HT-29 (cell line): ENCODE data around the gene SGCD. TPM values are rescaled to one million over a fixed set of nuclear protein-coding genes. Genes with fewer than 3 reads are reported as not detected.

Experiments
- DNase-seq: peaks from one replicate; pipeline ENCODE4 v3.0.0-alpha.2; 2015; ENCODE audit warnings: low spot score
- total RNA-seq: library from RNA; depleted of rRNA; stranded (reverse); fragments of >200 nt; shearing (Covaris generic); gene quantifications from 2 replicates; pipeline ENCODE4 v1.2.3, GENCODE V29; 2014

The SGCD gene
- total RNA-seq, 1 experiment from 2014 or later, result not detected

DNA sequence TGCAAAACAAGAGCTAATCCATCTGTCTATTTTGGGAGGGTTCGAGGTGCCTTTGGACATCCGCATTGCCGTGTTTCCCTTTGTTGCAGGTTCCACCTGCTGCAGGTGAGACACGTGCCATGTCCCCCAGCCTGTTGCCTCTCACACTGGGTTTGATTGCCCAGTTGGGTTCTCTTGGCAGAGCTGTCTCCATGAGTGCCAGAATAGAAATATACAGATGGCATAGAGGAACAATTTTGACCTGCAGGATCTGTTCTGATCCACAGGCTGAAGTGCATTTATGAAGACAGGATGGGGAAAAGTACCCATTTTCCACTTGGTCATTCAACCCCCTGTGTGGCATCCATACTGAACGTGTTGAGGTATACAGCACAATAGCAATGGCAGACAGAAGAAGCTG is 178.1 kb downstream of the SGCD start:
- DNase-seq, result no peak

DNA sequence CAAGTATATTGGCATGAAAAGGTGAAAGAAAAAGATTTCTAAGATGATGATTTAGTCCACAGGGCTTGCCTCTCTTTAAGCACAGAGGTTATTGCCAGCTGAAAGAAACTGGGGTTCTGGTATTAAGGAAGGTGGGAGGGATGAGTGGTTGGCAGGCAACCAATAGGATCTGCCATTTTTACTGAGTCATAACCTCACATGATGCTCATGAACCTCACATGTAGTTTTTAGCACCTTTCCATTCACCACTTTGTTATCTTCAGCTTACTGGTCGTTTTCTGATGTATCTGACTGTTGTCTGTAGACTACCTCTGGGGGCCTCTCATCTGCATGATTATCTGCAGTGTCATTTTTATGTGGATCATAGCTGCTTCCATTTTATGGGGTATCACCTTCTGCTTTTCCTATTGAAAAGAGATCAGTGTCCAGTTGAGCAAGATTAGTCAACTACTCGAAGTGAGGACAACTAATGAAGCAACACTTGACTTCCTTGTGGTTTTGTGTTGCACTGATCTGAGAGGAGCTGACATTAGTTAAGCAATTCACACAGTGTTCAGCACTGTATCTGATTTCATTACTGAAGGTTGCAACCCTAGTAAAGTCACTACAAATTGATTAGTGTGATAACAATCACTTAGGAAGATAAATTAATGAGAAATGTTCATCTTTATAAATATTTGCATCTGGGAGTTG is 186.3 kb downstream of the SGCD start:
- DNase-seq, result no peak

DNA sequence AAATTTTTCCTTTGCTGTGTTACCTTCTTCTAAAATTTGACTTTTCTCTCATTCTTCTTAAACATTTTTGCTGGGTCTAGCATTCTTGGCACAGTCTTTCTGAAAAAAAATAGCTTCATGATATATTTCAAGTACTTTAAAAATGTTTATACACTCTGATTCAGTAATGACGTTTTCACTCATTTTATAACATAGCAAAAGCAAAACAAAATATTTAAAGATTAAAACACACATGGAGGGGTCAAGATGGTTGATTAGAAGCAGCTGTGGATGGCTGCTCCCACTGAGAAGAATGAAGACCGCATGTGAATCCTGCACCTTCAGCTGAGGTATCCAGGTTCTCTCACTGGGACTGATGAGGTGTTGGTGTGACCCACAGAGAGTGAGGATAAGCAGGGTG is 188.2 kb downstream of the SGCD start:
- no peak for DNase-seq

DNA sequence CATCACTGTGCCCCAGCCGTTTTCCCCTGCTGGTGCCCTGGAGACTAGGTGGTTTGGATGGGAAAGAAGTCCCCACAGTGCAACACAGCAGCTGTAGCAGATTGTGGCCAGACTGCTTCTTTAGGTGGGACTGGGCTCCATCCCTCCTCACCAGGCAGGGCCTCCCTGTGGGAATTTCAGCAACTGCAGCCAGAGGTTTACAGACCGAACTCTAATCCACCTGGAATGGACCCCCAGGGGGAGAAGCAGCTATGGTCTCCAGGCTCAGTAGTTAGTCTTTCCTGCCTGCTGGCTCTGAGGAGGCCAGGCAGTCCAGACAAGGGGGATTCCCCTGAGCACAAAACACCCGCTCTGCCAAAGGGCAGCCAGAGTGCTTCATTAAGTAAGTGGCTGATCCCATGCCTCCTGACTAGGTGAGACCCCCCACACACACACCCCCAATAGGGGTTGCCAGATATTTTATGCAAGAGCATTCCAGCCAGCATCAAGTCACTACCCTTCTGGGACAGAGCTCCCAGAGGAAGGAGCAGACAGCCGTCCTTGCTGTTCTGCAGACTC is 188.9 kb downstream of the SGCD start:
- DNase-seq, result no peak

DNA sequence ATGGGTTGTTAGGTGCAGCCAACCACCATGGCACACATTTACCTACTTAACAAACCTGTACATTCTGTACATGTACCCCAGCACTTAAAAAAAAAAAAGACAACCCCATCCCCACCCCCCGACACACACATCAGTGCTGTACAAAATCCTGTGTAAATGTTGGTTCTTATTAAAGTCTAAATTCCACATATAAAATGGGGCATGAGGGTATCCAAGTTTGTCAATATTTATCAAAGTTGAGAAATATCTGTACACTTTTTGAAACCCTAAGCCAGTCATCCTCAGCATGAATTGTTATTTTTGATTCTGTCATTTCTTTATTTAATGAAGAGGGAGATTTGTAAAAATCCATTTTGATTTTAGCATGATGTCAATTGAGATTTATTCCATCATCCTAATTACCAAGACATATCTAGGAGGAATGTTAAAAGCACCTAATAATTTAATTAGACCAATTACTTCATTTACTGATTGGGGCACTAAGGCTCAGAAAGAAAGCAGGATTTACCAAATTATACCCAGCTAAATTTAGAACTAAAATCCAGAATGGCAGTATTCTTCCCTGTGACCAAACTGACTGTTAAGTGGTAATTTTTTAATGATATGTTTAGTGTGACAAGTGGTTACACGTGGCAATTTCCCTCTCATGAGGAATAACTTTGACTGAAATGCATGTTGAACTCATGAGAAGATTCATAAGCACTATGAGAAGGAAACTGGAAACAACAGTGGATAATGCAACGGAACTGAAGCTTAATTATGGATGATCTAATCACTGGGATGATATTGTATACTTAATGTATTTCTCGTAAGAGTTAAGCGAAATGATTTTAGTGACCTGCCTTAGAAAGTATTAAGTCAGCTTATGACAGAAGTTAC is 195.9 kb downstream of the SGCD start:
- no peak for DNase-seq

DNA sequence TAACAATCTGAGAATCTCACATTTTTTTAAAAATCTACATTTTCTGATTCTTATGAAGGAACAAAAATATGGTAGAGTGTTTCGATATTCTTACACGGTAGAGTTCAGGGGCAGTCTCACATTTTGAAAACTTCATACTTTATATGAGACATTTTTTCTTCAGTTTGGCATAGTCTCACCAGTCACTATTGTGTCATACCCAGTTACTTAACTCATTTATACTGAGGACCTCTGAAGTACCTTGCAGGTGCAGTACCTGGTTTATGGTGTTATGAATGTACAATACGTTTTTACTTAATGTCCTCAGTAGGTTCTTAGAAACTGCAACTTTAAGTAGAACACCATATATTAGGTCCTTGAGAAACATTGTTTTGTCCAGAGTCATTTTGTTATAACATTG is 196.6 kb downstream of the SGCD start:
- no peak for DNase-seq

DNA sequence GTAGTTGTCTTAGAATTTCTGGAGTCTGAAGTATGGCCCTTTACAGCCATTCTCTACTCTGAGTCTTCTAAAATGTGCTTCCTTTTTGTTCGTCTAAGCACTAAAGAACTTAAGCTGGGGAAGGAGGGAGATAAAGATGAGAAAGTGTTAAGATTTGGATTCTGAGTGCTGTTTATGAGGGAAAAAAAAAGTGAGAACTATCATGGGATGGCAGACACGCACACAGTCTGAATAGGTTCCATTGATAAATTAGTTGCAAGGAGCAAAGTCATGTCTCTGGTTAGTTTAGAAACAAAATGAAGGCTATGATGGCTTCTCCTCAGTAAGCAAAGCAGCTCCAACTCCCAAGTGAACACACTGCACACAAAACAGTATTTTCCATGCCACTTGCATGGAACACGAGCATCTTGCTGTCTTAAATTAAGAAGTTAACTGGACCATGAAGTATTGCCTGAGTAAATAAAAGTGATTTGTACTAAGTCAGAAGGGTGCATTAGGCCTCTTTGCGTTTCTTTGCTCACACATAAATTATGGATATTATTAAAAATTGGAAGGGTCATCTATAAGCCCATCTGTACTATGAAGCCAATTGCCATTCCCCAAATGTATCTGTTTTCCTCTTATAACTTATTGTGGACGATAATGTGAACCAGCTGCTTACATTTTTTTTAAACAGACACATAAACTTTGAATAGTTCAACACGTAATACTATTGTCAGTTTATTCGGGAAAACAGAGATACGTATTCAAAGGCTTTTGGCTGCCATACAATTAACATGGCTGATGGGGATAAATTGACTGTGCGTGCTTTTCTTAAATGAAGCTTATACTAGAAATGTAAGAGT is 199.3 kb downstream of the SGCD start:
- no peak for DNase-seq

DNA sequence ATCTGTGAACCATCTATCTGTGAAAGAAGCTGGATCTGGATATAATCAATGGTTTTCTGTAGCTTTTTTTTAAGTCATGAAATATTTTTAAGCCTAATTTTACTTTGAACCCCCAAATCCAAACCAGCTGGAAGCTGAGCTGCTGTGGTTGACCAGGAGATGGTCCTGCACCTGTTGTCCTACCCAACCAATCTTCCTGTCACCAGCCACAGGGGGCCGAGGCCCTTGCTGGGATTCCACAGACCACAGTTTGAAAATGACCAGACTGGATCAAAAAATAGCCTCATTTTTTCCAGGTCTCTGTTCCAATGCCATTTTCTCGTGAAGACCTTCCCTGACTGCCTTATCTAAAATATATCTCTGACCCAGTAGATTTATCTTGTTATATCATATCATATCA is 200.6 kb downstream of the SGCD start:
- DNase-seq, result no peak

DNA sequence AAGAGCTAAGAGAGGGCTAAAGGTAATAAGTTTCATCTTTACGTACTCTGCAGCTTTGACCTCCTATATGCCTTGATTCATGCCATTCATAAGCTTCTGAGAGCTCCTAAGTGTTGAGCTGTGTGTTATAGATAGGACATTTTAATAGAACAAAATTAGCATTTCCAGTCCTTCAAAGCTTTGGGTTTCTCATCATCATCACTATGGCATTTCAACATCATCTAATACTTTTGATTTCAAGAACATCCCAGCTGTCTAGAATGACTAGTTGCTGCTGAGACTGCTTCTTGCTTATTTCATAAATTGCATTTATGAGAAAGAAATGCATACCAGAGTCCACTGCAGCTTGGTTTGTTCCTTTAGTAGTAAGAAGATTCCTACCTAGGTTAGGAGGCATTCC is 201.7 kb downstream of the SGCD start:
- no peak for DNase-seq

DNA sequence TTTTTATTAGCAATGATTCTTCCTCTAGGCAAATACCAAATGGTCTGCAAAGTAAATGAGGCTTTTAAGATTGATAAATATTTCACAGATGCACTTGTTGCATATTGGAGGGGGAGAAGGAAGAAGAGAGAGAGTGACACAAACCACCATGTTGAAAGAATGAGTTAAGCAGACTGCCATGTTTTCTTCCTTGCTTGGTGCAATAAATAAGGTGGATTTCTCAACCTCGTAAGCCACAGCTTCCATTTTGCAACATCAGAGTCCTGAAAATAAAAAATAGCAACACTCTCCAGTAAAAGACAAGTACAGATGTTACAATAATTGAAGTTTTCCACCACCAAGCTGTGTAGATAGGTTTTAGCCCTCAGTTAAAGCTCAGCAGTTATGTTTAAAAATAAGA is 202.9 kb downstream of the SGCD start:
- DNase-seq, result no peak

DNA sequence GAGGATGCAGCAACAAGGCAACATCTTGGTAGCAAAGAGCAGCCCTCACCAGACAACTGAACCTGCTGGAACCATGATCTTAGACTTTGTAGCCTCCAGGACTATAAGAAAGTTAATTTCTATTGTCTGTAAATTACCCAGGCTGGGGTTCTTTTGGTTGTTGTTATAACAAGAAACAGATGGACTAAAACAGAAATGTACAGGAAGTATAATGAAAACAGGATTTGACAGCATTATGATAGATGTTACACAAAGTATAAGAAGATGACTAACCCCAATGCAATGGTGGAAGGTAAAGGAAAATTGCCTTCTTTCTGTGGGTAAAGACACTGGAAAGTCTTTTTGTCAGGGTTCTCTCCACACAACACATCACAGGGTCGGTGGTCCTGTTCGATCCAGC is 204.2 kb downstream of the SGCD start:
- no peak for DNase-seq

DNA sequence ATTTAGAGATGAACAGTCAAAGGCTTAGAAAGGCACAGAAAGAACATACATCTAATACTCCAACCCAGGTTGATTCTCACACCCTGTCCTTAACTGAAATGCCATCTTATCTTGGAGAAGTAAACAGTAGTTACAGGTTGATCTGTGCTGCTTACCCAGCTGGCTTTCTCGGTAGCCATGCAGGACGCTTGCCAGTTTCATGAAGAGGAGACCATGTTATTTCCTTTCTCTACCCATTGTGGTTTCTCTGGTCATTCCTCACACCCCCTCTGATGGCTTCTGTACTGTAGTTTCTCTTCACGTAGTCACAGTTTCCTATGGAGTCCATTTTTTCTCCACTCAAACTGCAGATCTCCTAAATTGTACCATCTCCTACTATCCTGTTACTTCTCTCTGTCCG is 206.0 kb downstream of the SGCD start:
- DNase-seq, result no peak

DNA sequence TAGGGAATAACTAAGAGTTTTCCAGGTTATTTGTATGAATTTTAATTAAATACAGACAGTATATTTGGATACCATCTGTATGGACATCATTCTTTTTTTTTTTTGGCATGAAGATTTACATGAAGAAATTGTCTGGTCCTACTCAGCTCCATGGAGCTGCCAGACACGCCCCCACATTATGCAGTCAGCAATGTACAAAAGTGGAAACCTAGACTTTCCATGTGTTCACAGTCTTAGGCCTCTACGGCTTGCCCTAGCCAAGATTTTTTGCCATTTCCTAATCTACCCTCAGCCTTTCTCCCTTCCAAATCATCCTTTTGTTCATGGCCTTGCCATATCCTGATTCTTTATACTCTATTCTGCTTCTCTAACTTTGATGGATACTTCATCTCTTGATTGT is 207.1 kb downstream of the SGCD start:
- no peak for DNase-seq

DNA sequence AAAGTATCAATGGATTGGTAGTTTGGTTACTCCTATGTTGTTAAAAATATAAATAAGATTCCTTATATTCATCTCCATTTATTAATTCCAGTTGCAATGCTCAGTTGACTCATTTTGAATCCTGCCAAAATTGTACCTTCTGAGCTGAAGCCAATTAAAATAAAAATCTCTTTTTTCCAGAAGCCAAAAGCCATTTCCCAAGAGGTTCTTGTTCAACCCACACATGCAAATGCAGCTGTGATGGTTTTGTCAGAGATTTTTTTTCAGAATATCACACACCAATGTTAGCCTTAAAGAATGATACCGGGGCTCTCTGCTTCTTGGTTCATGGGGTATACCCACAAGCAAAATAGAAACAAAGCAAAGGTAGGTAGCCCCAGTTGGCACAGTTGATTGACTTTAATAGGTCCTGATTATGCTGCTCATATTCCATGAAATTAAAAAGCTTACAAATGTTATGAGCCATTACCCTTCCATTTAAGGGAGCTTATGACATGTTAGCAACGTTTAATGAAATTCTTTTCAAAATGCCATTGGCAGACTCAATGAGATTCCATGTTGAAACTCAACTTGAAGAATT is 208.0 kb downstream of the SGCD start:
- DNase-seq, result no peak

DNA sequence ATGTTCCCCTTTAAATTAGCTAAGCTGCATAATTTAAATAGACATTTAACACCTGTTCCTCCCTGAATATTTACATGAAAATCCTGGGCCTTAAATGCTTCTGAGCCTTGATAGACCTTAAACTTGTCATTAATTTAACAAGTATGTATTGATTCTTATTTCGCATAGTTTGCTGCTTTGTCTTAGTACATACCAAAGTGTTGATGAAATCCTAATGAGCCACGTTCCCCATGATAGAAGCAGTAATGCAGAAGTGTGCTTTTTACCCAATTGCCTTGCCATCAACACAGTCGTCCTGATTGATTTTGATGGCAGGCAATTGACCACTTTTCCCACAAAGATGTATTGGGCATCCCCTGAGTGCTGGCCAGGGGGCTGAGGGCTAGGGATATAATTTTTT is 213.5 kb downstream of the SGCD start:
- DNase-seq, result no peak

DNA sequence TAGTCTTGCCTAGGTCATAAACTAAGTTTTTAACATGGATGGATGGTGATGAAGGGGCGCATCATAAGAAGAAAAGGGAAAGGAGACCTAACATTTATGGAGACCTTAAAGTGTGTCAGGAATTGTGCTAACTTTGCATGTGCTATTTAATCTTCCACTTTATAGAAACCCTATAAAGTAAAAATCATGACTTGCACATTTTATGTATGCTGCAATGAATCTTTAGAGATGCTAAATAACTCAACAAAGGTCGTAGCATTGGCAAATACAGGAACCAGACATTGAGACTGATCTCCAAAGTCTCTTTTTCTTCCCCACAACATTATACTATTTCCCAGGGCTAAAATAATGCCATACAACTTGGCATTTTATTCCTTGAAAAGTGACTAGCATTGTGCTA is 214.6 kb downstream of the SGCD start:
- no peak for DNase-seq

DNA sequence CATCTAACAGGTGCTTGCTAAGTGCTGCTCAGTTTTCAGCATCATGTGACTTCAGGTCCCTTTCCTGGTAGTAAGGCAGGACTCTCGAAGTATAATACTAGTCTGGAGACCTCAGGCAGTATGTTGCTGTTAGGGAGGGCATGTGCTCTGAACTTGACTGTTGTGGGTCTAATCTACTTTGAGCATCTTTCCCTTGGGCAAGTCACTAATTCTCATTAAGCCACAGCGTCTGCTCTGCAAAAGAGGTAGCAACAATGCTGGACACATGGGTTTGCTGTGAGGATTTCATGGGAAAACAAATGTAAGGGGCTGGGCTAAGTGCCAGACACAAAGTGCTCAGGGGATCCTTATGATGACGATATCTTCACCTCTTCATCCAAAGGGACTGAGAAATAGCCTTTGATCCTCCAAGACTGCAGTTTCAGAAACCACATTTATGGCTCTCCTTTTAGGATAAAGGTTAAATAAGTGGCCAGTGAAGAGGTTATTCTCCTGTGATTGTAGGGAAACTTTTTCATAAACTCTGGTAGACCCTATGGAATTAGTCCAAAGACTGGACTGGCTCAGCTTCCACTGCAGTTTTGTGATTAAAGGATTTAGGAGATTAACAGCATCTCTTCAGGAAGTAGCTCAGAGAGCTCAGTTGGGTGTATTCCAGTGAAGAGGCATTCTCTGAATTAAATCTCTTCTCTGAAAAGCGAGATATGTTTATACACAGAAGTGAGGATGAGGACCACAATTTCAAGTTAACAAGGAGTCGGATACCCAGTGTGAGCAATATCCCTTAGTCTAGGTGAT is 216.6 kb downstream of the SGCD start:
- DNase-seq, result no peak

DNA sequence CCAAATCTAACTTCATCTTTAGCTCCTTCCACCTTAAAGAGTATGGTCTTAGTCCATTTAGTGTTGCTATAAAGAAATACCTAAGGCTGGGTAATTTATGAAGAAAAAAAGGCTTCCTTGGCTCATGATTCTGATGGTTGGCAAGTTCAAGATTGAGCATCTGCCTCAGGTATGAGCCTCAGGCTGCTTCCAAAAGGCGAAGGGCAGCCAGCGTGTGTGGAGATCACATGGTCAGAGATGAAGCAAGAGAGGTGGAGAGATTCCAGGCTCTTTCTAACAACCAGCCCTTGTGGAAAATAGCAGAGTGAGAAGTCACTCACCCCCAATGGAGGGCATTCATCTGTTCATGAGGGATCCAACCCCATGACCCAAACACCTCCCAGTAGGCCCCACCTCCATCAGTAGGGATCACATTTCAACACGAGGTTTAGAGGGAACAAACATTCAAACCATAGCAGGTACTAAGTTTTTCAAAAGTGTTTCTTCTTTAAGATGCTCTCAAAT is 225.9 kb downstream of the SGCD start:
- no peak for DNase-seq

DNA sequence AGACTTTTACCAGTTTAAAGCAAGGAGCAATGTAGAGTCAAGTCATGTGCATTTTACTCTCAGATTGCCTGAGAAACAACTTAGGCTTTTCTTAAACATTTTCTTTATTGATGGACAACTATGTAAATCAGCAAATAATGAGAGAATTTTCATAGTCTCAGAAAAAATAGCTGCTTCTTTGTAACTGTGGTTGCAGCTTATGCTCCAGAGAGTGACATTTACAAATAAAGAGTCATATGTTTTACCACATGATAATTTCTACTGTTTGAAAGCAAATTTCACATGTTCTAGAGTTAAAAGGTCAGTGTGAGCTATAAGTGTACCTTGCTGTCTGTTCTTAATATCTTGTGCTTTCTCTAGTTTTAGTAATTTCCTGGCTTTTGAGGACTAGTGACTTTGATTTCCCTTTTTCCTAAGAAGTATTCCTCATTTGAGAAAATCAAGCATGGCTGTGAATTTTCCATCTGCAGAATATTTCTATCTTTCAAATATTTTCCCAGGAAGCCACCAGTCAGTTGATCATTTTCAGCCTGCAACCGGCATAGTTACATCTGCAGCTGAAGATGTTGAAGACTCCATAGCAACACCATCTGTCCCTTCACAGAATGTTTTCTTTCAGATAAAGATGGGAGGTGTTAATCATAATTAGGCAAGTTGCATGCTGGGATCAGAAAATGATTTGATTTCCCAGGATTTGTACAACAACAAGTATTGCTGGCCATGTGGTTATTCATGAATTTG is 229.9 kb downstream of the SGCD start:
- DNase-seq, result no peak

DNA sequence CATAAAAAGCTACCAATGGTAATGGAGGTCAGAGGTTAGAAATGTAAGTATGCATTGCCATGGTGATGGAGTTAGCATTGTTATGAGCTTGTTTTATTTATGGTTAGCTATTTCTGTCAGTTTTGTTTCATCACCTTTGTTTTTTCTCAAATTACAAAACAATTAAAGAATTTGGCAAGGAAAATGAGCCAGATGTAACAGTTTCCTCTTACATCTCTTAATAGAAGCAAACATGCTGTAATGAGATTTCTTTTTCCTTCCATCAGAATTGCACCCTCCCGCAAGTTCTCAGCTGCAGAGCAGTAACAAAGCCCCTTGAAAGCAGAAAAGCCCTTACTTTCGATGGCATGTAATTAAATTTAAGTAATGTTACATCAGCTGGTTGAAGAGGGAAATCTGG is 233.0 kb downstream of the SGCD start:
- no peak for DNase-seq
